Endothelial cell of umbilical vein (primary cell): ENCODE measurements around the gene NENF. TPM values are rescaled to one million over a fixed set of nuclear protein-coding genes. Genes with fewer than 3 reads are reported as not detected.

Experiments used
- BruUV-seq: library from RNA; stranded (reverse); fragments of 400-500 nt; replicated peaks from 2 replicates; lab custom pipeline; 2021; lab: Mats Ljungman, UMichigan
- CTCF ChIA-PET: fragments of 300-600, 350-600 bp; sonication (Branson Sonifier 250); formaldehyde crosslinking; loops from one replicate; lab custom pipeline; 2021; ENCODE audit warnings: antibody characterized with exemption, inconsistent platforms; lab: Charles Lee
- POLR2A ChIA-PET: fragments of 300-600, 350-600 bp; sonication (Branson Sonifier 250); formaldehyde crosslinking; loops from one replicate; lab custom pipeline; 2021; ENCODE audit warnings: antibody characterized with exemption, inconsistent platforms; lab: Charles Lee
- DNase-seq: peaks from one replicate; pipeline ENCODE4 v3.0.0-alpha.2; 2011; ENCODE audit warnings: low read depth, low spot score
- FAIRE-seq: peaks from 2 replicates; lab custom pipeline; 2011; peaks lifted over from hg19 to GRCh38; lab: Jason Lieb, UNC
- H2AFZ ChIP-seq: 2 replicates; pipeline ENCODE4 v1.6.0; 2012; ENCODE audit warnings: low read depth, low read length, control low read depth, inconsistent platforms
- H3K27ac ChIP-seq: 2 replicates; pipeline ENCODE4 v1.5.1; 2011; ENCODE audit warnings: low read depth, mild to moderate bottlenecking, control low read depth, low read length, moderate library complexity; ENCODE audit not compliant: insufficient read depth
- H3K27me3 ChIP-seq, 2 experiments: 2 replicates each; pipeline versions ENCODE4 v1.6.0 to v1.6.1; 2011; ENCODE audit warnings: low read length in 2 of 2, mixed read lengths in 1 of 2; ENCODE audit not compliant: control insufficient read depth in 2 of 2, insufficient read depth in 2 of 2
- H3K36me3 ChIP-seq, 2 experiments: 2 replicates in 1 of 2; 3 replicates in 1 of 2; pipeline ENCODE4 v1.5.1; 2011; ENCODE audit warnings: low read length in 2 of 2, mild to moderate bottlenecking in 1 of 2, moderate library complexity in 1 of 2; ENCODE audit not compliant: control insufficient read depth in 2 of 2, insufficient read depth in 2 of 2; ENCODE audit errors: extremely low read depth in 1 of 2
- H3K4me1 ChIP-seq: 3 replicates; pipeline ENCODE4 v1.5.1; 2011; ENCODE audit warnings: mild to moderate bottlenecking, low read length; ENCODE audit not compliant: control insufficient read depth, insufficient read depth; ENCODE audit errors: extremely low read depth
- H3K4me2 ChIP-seq: 2 replicates; pipeline ENCODE4 v1.6.1; 2011; ENCODE audit warnings: low read length, control low read depth, mixed read lengths; ENCODE audit not compliant: insufficient read depth
- H3K4me3 ChIP-seq, 3 experiments: fragments of 200-600 bp in 1 of 3; sonication (generic), shearing (Covaris generic) in 1 of 3; replicated peaks in 1 of 3; 2 replicates each; pipeline ENCODE4 v1.5.1; 2011 to 2016; ENCODE audit warnings: control low read depth in 3 of 3, low read length in 3 of 3, mild to moderate bottlenecking in 2 of 3, inconsistent platforms in 1 of 3, low read depth in 1 of 3, moderate library complexity in 1 of 3; ENCODE audit not compliant: insufficient read depth in 1 of 3
- H3K79me2 ChIP-seq: 2 replicates; pipeline ENCODE4 v1.6.0; 2012; ENCODE audit warnings: low read length, inconsistent platforms; ENCODE audit not compliant: control insufficient read depth, insufficient read depth
- H3K9ac ChIP-seq: replicated peaks from 2 replicates; pipeline ENCODE3; 2011; ENCODE audit warnings: low read length, control low read depth; ENCODE audit not compliant: insufficient read depth; ENCODE audit errors: extremely low read depth
- H3K9me1 ChIP-seq: replicated peaks from 3 replicates; pipeline ENCODE4 v1.6.0; 2011; ENCODE audit warnings: mild to moderate bottlenecking, low read length; ENCODE audit not compliant: control insufficient read depth, insufficient read depth; ENCODE audit errors: extremely low read depth
- H3K9me3 ChIP-seq: replicated peaks from 2 replicates; pipeline ENCODE4 v1.5.1; 2012; ENCODE audit warnings: low read length, inconsistent platforms; ENCODE audit not compliant: control insufficient read depth, insufficient read depth
- H4K20me1 ChIP-seq: replicated peaks from 2 replicates; pipeline ENCODE3; 2011; ENCODE audit warnings: mild to moderate bottlenecking, low read length; ENCODE audit not compliant: control insufficient read depth, insufficient read depth; ENCODE audit errors: extremely low read depth
- CTCF ChIP-seq, 2 donors: IDR thresholded peaks; 1 replicate in 1 of 2; 2 replicates in 1 of 2; pipeline ENCODE4 v1.5.1; 2011; ENCODE audit warnings: low read length in 2 of 2, mild to moderate bottlenecking in 2 of 2, moderate library complexity in 2 of 2, control low read depth in 1 of 2, inconsistent platforms in 1 of 2, low read depth in 1 of 2; ENCODE audit not compliant: insufficient read depth in 1 of 2; ENCODE audit errors: extremely low read depth in 1 of 2
- EZH2 ChIP-seq: IDR thresholded peaks from 2 replicates; pipeline ENCODE4 v1.6.1; 2012; ENCODE audit warnings: borderline replicate concordance, low read depth, mild to moderate bottlenecking, moderate library complexity, low read length, inconsistent platforms; ENCODE audit not compliant: severe bottlenecking
- FOS ChIP-seq: IDR thresholded peaks from 2 replicates; pipeline ENCODE4 v1.6.1; 2011; ENCODE audit warnings: mild to moderate bottlenecking, low read length, moderate library complexity, borderline replicate concordance; ENCODE audit not compliant: insufficient read depth
- GATA2 ChIP-seq: IDR thresholded peaks from 2 replicates; pipeline ENCODE4 v1.7.0; 2011; ENCODE audit warnings: low read depth, mild to moderate bottlenecking, moderate library complexity, mixed read lengths, low read length; ENCODE audit not compliant: insufficient read length, insufficient read depth
- JUN ChIP-seq: IDR thresholded peaks from 2 replicates; pipeline ENCODE4 v1.6.1; 2011; ENCODE audit warnings: borderline replicate concordance, low read depth; ENCODE audit not compliant: insufficient read length, insufficient read depth
- MAX ChIP-seq: IDR thresholded peaks from 2 replicates; pipeline ENCODE4 v1.6.1; 2011; ENCODE audit not compliant: insufficient read depth, insufficient read length
- MYC ChIP-seq: IDR thresholded peaks from one replicate; pipeline ENCODE4 v1.6.1; 2011; ENCODE audit warnings: mild to moderate bottlenecking, low read depth, low read length
- POLR2AphosphoS5 ChIP-seq: IDR thresholded peaks from 2 replicates; pipeline ENCODE4 v1.6.1; 2012; ENCODE audit warnings: low read depth, mild to moderate bottlenecking, control low read depth, low read length, moderate library complexity; ENCODE audit not compliant: insufficient read depth
- dilution Hi-C: fragments of 300-500 bp; cut with MboI; formaldehyde crosslinking; loops from one replicate; pipeline ENCODE4 v1.15.0; 2019; ENCODE audit warnings: low sequenced_read_pairs; ENCODE audit not compliant: extremely low pct_ligation_motif_present
- intact Hi-C: fragments of 100-400 bp; cut with micrococcal nuclease; formaldehyde crosslinking; loops from one replicate; pipeline ENCODE4 v1.10.0; 2022
- polyA plus RNA-seq, 4 experiments: library from polyadenylated mRNA; depleted of rRNA in 3 of 4; stranded (reverse) in 3 of 4; unstranded in 1 of 4; fragments of >200 nt; gene quantifications; 2 replicates each; pipeline versions ENCODE4 v1.2.1 to v1.2.3, GENCODE V29; 2011 to 2012; ENCODE audit warnings: missing spikeins in 1 of 4
- total RNA-seq: library from RNA; stranded (reverse); gene quantifications from 2 replicates; pipeline ENCODE4 v1.2.3, GENCODE V29; 2021

The NENF gene
- total and polyA plus RNA-seq, 2 donors (not counting 3 experiments of a cell fraction or from before 2014, with no cell fraction given), result 19.8 to 23.0 TPM

- no TSS peak for BruUV-seq
- no peak for DNase-seq
- no peaks in the 10 kb centered on the region for H3K9me1 ChIP-seq
- no peak for FAIRE-seq
- no peaks in the 10 kb centered on the region for H3K36me3 ChIP-seq
- peaks cover 3% of the 10 kb centered on the region for H3K4me1 ChIP-seq
- ChIA-PET POLR2A (interaction anchor here (1.1 kb wide), 1 partner anchor 122 kb away, joined by 4 read pairs; the partner anchor contains the start of gene ATF3), CTCF (interaction anchor here (1.0 kb wide), 1 partner anchor 180 kb away, joined by 3 read pairs; no protein-coding TSS in a partner anchor)
- no peak for TF ChIP-seq MAX
- no peak for TF ChIP-seq GATA2
- no peak for TF ChIP-seq FOS
- no peak for TF ChIP-seq CTCF (IDR thresholded peaks at IDR 0.05; ENCODE audit: extremely low read depth in 1 of 2, insufficient read depth in 1 of 2, low read depth in 1 of 2, low read length in 2 of 2)
- TF ChIP-seq JUN, result no peak
- TF ChIP-seq POLR2AphosphoS5, result no peak
- no peak for TF ChIP-seq EZH2
- TF ChIP-seq MYC, result no peak
- H3K27me3 ChIP-seq, result peaks cover 0 to 2% of the 10 kb centered on the region in 2 experiments
- dilution Hi-C loops, result no loop called here
- no peaks in the 10 kb centered on the region for H3K9me3 ChIP-seq
- H3K4me2 ChIP-seq, result no peak overlapping the region
- H4K20me1 ChIP-seq, result no peaks in the 10 kb centered on the region
- no peak overlapping the region for H2AFZ ChIP-seq
- no peak overlapping the region for H3K27ac ChIP-seq
- no peaks in the 10 kb centered on the region for H3K79me2 ChIP-seq
- no peak overlapping the region for H3K4me3 ChIP-seq
- intact Hi-C loops, result no loop called here
- H3K9ac ChIP-seq, result no peak overlapping the region
These were observed 52.8 kb downstream of the NENF start for GRCh38 chr1:212485571-212485912.
